ENCODE measurements around the gene CHST14.

DNA sequence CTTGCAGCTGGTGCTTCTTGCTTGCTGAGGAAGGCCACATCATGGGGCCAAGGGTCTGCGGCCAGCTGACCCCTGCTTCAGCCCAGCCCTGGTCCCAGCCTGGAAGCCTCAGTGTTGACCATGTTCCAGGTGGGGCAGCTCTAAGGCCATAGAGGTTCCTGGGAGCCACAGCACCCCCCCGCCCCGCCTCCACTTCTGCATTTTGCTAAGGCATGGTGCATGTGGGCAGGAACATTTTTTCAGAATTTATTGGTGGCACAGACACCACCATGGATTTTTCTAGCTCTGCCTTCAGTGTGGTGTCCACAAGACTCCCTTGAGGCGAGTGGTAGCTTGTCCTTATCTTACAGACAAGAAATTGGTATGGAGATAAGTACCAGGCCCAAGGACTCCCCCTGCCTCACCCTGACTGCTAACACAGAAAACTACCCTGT lies 1.9 kb upstream of the CHST14 start:
- no peak for TF ChIP-seq SUZ12 (IDR thresholded peaks at IDR 0.05; ENCODE audit: extremely low read depth, insufficient read depth, insufficient read length)
- TF ChIP-seq ZNF274 (IDR thresholded peaks at IDR 0.05; ENCODE audit: low read depth, low read length): no peak
- no peak for TF ChIP-seq YY1 (IDR thresholded peaks at IDR 0.05; ENCODE audit: insufficient read depth, insufficient read length)
